Gastroesophageal sphincter (tissue), 3 donors: ENCODE results near the gene KBTBD4.

Experiments used
- CTCF ChIP-seq, 4 experiments: fragments of 200-600 bp in 2 of 4; fragments of 450-650 bp in 2 of 4; sonication (generic) in 1 of 4; IDR thresholded peaks; one replicate each; pipeline ENCODE4 v1.5.1; 2017 to 2019; ENCODE audit warnings: antibody characterized with exemption in 4 of 4, mild to moderate bottlenecking in 2 of 4, moderate library complexity in 2 of 4
- EP300 ChIP-seq: sonication (generic); formaldehyde crosslinking; IDR thresholded peaks from one replicate; pipeline ENCODE4 v1.6.1; 2017; ENCODE audit warnings: antibody characterized with exemption, mild to moderate bottlenecking
- POLR2A ChIP-seq, 2 donors: fragments of 450-650 bp; IDR thresholded peaks; one replicate each; pipeline ENCODE4 v1.6.1; 2017; ENCODE audit warnings: antibody characterized with exemption in 2 of 2, mild to moderate bottlenecking in 2 of 2, moderate library complexity in 1 of 2
- POLR2AphosphoS5 ChIP-seq: sonication (generic); formaldehyde crosslinking; IDR thresholded peaks from one replicate; pipeline ENCODE4 v1.6.1; 2017; ENCODE audit warnings: antibody characterized with exemption

- TF ChIP-seq CTCF (IDR thresholded peaks at IDR 0.05): no peak
- no peak for TF ChIP-seq POLR2A (IDR thresholded peaks at IDR 0.05)
- TF ChIP-seq POLR2AphosphoS5: no peak
- TF ChIP-seq EP300: no peak
Measured at GRCh38 chr11:47587723-47588326, 9.1 kb upstream of the KBTBD4 start.
